Endodermal cell (in vitro differentiated cells): ENCODE measurements around the gene RPL19. TPM values are rescaled to one million over a fixed set of nuclear protein-coding genes. Genes with fewer than 3 reads are reported as not detected.

ENCODE experiments used
- DNase-seq: peaks from one replicate; pipeline ENCODE4 v3.0.0-alpha.2; 2017
- H3K27ac ChIP-seq: 2 replicates; pipeline ENCODE4 v1.5.1; 2013; ENCODE audit warnings: mild to moderate bottlenecking, low read depth, low read length, moderate library complexity
- H3K27me3 ChIP-seq: 2 replicates; pipeline ENCODE4 v1.6.1; 2013; ENCODE audit warnings: mild to moderate bottlenecking, low read length, moderate library complexity; ENCODE audit not compliant: insufficient read depth, control insufficient read depth, poor library complexity, severe bottlenecking
- H3K36me3 ChIP-seq: 2 replicates; pipeline ENCODE4 v1.7.0; 2013; ENCODE audit warnings: mild to moderate bottlenecking, low read length, moderate library complexity; ENCODE audit not compliant: control insufficient read depth, insufficient read depth
- H3K4me1 ChIP-seq: one replicate; pipeline ENCODE4 v1.7.0; 2013; ENCODE audit warnings: low read length; ENCODE audit not compliant: control insufficient read depth, insufficient read depth
- H3K4me3 ChIP-seq: 2 replicates; pipeline ENCODE4 v1.5.1; 2013; ENCODE audit warnings: mild to moderate bottlenecking, low read length, moderate library complexity
- H3K9ac ChIP-seq: 2 replicates; pipeline ENCODE4 v1.6.1; 2013; ENCODE audit warnings: mild to moderate bottlenecking, low read length, moderate library complexity; ENCODE audit not compliant: poor library complexity, severe bottlenecking; ENCODE audit errors: extremely low read depth
- H3K9me3 ChIP-seq: 2 replicates; pipeline ENCODE4 v1.6.1; 2013; ENCODE audit warnings: mild to moderate bottlenecking, low read length, moderate library complexity; ENCODE audit not compliant: control insufficient read depth
- H3K27ac Mint-ChIP-seq: 2 replicates; pipeline ENCODE4 v1.8.0; 2020; ENCODE audit warnings: mixed read lengths
- H3K27me3 Mint-ChIP-seq: 2 replicates; pipeline ENCODE4 v1.8.0; 2021; ENCODE audit warnings: mild to moderate bottlenecking, mixed read lengths; ENCODE audit not compliant: insufficient read depth
- H3K36me3 Mint-ChIP-seq: 2 replicates; pipeline ENCODE4 v1.8.0; 2020; ENCODE audit warnings: low read depth, mixed read lengths
- H3K4me1 Mint-ChIP-seq: 2 replicates; pipeline ENCODE4 v1.8.0; 2020; ENCODE audit warnings: mixed read lengths
- H3K4me3 Mint-ChIP-seq: 2 replicates; pipeline ENCODE4 v1.8.0; 2020; ENCODE audit warnings: mild to moderate bottlenecking, moderate library complexity, mixed read lengths
- H3K9me3 Mint-ChIP-seq: 2 replicates; pipeline ENCODE4 v1.8.0; 2020; ENCODE audit warnings: mild to moderate bottlenecking, mixed read lengths
- WGBS, 2 experiments: methylation state at CpG; one replicate each; pipeline versions ENCODE4 v1.1.5 to v1.1.7; 2013; ENCODE audit warnings: missing lambda C conversion rate in 2 of 2, mixed read lengths in 1 of 2; ENCODE audit not compliant: insufficient coverage in 1 of 2, insufficient read length in 1 of 2; 5-methylcytosine and 5-hydroxymethylcytosine counted together
- long read RNA-seq, 4 experiments: library from polyadenylated mRNA in 2 of 4; library from RNA in 1 of 4; library from capped mRNA in 1 of 4; stranded (forward) in 3 of 4; unstranded in 1 of 4; transcript quantifications; one replicate each; pipeline ENCODE4 v2.0.0, GENCODE V29; 2020 to 2021; ENCODE audit warnings: inconsistent platforms in 1 of 4
- polyA plus RNA-seq, 2 experiments: library from polyadenylated mRNA; stranded (reverse); fragments of 50-300 nt; gene quantifications; one replicate each; pipeline ENCODE4 v1.2.3, GENCODE V29; 2013
- total RNA-seq, 2 donors: library from RNA; stranded (reverse); fragmentation: NEBNext Ultra II Directional in 1 of 2; extraction: Animal tissue kit (Norgen Biotek cat#: 25700) in 1 of 2; gene quantifications; 2 replicates in 1 of 2; 3 replicates in 1 of 2; pipeline ENCODE4 v1.2.1, GENCODE V29; 2021
- TF ChIP-seq, protein P1 (sequence below): fragments of 200-600 bp; sonication (generic); conservative IDR thresholded peaks from 2 replicates; pipeline ENCODE4 v1.5.0; 2021; ENCODE audit warnings: antibody characterized with exemption, mild to moderate bottlenecking

RPL19 gene
- total RNA-seq = 1,000 to 10,000 TPM; 1,782 to 1,829 TPM
- 2,533 TPM for polyA plus RNA-seq (2013, experiment 1 of 2)
- 2,401 TPM for polyA plus RNA-seq (2013, experiment 2 of 2)
- long read RNA-seq, experiment 1, transcript RPL19-201 (6 exons, 737 nt) = major isoform, 203 of 812 reads
- long read RNA-seq, experiment 1, partial matches to known transcripts = 551 of 812 reads
- long read RNA-seq, experiment 1, other reads (novel, unspliced or antisense) = 55 of 812 reads
- long read RNA-seq, experiment 2, transcript RPL19-201 (6 exons, 737 nt) = major isoform, 461 of 515 reads
- long read RNA-seq, experiment 2, transcript RPL19-203 (6 exons, 1,051 nt) = minor isoform, 12 of 515 reads
- long read RNA-seq, experiment 2, partial matches to known transcripts = 33 of 515 reads
- long read RNA-seq, experiment 2, other reads (novel, unspliced or antisense) = 6 of 515 reads
- long read RNA-seq, experiment 3, transcript RPL19-201 (6 exons, 737 nt) = major isoform, 974 of 1,069 reads
- long read RNA-seq, experiment 3, transcript RPL19-203 (6 exons, 1,051 nt) = minor isoform, 7 of 1,069 reads
- long read RNA-seq, experiment 3, partial matches to known transcripts = 76 of 1,069 reads
- long read RNA-seq, experiment 3, other reads (novel, unspliced or antisense) = 11 of 1,069 reads
- long read RNA-seq, experiment 4, transcript RPL19-201 (6 exons, 737 nt) = minor isoform, 22 of 75 reads
- long read RNA-seq, experiment 4, transcript RPL19-203 (6 exons, 1,051 nt) = major isoform, 43 of 75 reads
- long read RNA-seq, experiment 4, partial matches to known transcripts = 4 of 75 reads
- long read RNA-seq, experiment 4, other reads (novel, unspliced or antisense) = 4 of 75 reads

DNA sequence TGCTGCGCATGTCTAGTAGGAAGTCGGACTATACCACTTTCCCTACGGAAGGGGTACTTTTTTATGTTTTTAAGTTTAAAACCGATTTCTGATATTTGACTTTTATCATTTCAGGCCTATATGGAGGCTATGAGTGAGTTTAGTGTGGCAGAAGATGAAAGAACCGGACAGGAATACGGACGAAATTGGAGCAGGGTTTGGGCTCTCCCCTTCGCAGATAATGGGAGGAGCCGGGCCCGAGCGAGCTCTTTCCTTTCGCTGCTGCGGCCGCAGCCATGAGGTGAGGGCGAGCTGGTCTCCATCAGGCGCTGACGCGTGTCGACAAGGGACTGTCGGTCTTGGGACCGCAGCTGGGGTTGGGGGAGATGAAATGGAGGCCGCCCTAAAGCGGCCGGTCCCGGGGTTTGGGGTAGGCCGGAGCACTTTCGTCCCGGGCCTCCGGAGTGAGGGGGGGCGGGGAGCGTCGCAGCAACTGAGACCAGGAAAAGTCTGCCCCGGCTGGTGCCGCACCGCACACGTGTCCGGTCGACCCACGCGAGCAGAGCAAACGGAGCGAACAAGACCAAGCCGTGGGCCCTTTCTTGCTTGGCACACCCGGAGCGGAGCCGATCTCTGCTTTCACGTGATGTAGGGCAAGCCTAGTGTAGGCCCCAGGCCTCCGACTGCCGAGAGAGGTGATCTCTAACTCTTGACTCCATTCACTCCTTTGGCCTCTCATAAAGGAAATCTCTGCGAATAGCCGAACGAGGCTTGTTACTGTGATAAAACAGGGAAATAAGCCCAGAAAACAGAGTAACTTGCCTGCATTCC, at the start of gene RPL19:
TSS of gene RPL19 (plus strand) at position 214 of the 810 bp plus-strand sequence. CDS start at position 276, 62 bp downstream.
- Mint-ChIP-seq H3K4me1 (peaks cover 29% of the 10 kb centered on the region), H3K27ac (peak within 1 kb of the TSS; percentile 100), H3K4me3 (peak within 1 kb of the TSS; percentile 98), H3K9me3 (no peaks in the 10 kb centered on the region), H3K27me3 (no peaks in the 10 kb centered on the region), H3K36me3 (peaks cover 47% of the 10 kb centered on the region)
- peak within 1 kb of the TSS; percentile 97 for H3K9ac ChIP-seq
- H3K27ac ChIP-seq = peak within 1 kb of the TSS; percentile 98
- H3K27me3 ChIP-seq = no peaks in the 10 kb centered on the region
- 0% methylated on average over 30 to 52 of the region's 52 CpGs for WGBS, 2 experiments
- peak; percentile 90 for DNase-seq
- H3K4me1 ChIP-seq = no peaks in the 10 kb centered on the region
- TF ChIP-seq, protein P1, sequence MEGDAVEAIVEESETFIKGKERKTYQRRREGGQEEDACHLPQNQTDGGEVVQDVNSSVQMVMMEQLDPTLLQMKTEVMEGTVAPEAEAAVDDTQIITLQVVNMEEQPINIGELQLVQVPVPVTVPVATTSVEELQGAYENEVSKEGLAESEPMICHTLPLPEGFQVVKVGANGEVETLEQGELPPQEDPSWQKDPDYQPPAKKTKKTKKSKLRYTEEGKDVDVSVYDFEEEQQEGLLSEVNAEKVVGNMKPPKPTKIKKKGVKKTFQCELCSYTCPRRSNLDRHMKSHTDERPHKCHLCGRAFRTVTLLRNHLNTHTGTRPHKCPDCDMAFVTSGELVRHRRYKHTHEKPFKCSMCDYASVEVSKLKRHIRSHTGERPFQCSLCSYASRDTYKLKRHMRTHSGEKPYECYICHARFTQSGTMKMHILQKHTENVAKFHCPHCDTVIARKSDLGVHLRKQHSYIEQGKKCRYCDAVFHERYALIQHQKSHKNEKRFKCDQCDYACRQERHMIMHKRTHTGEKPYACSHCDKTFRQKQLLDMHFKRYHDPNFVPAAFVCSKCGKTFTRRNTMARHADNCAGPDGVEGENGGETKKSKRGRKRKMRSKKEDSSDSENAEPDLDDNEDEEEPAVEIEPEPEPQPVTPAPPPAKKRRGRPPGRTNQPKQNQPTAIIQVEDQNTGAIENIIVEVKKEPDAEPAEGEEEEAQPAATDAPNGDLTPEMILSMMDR = no peak
- peaks cover 43% of the 10 kb centered on the region for H3K36me3 ChIP-seq
- no peaks in the 10 kb centered on the region for H3K9me3 ChIP-seq
- H3K4me3 ChIP-seq = peak within 1 kb of the TSS; percentile 92

DNA sequence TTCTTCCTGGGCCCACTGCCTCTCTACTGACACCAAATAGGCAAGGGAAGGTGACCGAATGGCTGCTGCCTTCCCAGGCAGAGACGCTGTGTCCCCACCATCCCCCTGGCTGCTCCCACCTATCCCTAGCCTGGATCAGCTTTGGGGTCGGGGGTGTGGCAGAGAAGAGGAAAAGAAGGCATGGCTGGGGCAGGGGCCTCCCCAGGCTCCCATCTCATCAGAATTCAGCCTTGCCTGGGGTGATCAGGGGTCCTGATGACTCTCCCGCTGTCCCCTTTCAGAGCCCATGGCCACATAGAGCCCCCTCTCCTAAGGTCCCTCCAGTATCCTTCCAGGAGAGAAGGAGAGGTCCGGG, 49.3 kb upstream of the RPL19 start:
- Histone ChIP-seq H3K4me1 (no peaks in the 10 kb centered on the region), H3K27ac (no peak overlapping the region), H3K36me3 (no peaks in the 10 kb centered on the region), H3K27me3 (peaks cover 37% of the 10 kb centered on the region), H3K9me3 (no peaks in the 10 kb centered on the region), H3K9ac (no peak overlapping the region), H3K4me3 (peak overlapping the region; percentile 69)
- Mint-ChIP-seq H3K4me3 (peak overlapping the region; percentile 95), H3K36me3 (no peaks in the 10 kb centered on the region), H3K9me3 (no peaks in the 10 kb centered on the region), H3K27me3 (peaks cover 40% of the 10 kb centered on the region), H3K4me1 (peaks cover 5% of the 10 kb centered on the region), H3K27ac (no peak overlapping the region)
- TF ChIP-seq, protein P1 = no peak
- 32 to 40% methylated on average over 2 to 4 of the region's 5 CpGs for WGBS, 2 experiments
- DNase-seq = peak; percentile 79
